ENCODE measurements around the gene DMRTC2. TPM values are rescaled to one million over a fixed set of nuclear protein-coding genes. Genes with fewer than 3 reads are reported as not detected.

DMRTC2 gene
- total and polyA plus RNA-seq, 2 of the 13 experiments (the other 11 are each of a cell fraction or from before 2014, with no cell fraction given), result not detected

DNA sequence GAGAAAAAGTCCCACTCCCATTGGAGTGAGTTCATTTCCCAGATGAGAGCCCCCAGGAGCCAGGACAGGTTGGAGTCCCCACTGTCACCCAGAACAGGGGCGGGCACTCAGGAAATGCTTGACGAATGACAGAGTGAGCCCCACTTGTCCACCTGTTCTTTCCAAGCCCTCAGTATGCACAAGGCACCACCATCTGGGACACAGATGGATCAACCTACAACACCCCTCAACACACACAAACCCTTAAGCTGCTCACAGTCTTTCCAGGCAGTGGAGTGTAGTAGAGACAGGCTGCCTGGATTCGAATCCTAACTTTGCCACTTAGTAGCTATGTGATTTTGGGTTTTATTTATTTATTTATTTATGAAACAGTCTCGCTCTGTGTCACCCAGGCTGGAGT is 46.1 kb downstream of the DMRTC2 start:
- 94% methylated on average over 4 of the region's 4 CpGs for WGBS (ENCODE audit: low lambda C conversion rate)
- no peaks in the 10 kb centered on the region for H3K27me3 ChIP-seq (ENCODE audit: control insufficient read depth in 1 of 2, insufficient read depth in 2 of 2, low read length in 2 of 2)
- H3K4me2 ChIP-seq (ENCODE audit: low read depth, low read length), result no peak overlapping the region
- in situ Hi-C loops (cut with HindIII; ENCODE audit: extremely low pct_ligation_motif_present, low pct_unique_long_range_greater_than_20kb), result no loop called here
- ChIA-PET POLR2A (no interaction called here), CTCF (ENCODE audit: low intra/inter-chr PET ratio, low total read pairs) (no interaction called here)
- H3K9ac ChIP-seq (ENCODE audit: insufficient read depth, low read depth, low read length), result no peak overlapping the region
- no peak overlapping the region for H3K4me3 ChIP-seq (replicated peaks in 1 of 3; ENCODE audit: insufficient read depth in 1 of 3, low read depth in 2 of 3, low read length in 3 of 3)
- H2AFZ ChIP-seq (ENCODE audit: low read length), result no peak overlapping the region
- intact Hi-C loops (cut with micrococcal nuclease; ENCODE audit: unreplicated experiment), result no loop called here
- H3K27ac ChIP-seq (ENCODE audit: extremely low read length, insufficient read depth, low read length), result no peak overlapping the region
- DNase-seq (ENCODE audit: low spot score) (no peak), ATAC-seq (no peak), FAIRE-seq (no peak)
- peaks cover 12% of the 10 kb centered on the region for H3K79me2 ChIP-seq (ENCODE audit: insufficient read depth, low read length)
- peaks cover 35% of the 10 kb centered on the region for H3K4me1 ChIP-seq (ENCODE audit: insufficient read depth, low read length)
- no peaks in the 10 kb centered on the region for H4K20me1 ChIP-seq (ENCODE audit: insufficient read depth, low read length)
- H3K9me3 ChIP-seq (ENCODE audit: low read length), result no peaks in the 10 kb centered on the region
- no TSS peak for BruUV-seq (replicated peaks)
- peaks cover 10 to 26% of the 10 kb centered on the region in 2 experiments for H3K36me3 ChIP-seq (replicated peaks in 1 of 2; ENCODE audit: control insufficient read depth in 1 of 2, insufficient read depth in 2 of 2, low read length in 2 of 2)
- no peak for TF ChIP-seq ZUFSP (CRISPR knock-in tag; IDR thresholded peaks at IDR 0.05; ENCODE audit: borderline replicate concordance)
- TF ChIP-seq ZMYM4 (CRISPR knock-in tag; IDR thresholded peaks at IDR 0.05), result no peak
- TF ChIP-seq ZNF577 (CRISPR knock-in tag; IDR thresholded peaks at IDR 0.05; ENCODE audit: borderline replicate concordance, low read depth), result no peak
- TF ChIP-seq, protein P1, sequence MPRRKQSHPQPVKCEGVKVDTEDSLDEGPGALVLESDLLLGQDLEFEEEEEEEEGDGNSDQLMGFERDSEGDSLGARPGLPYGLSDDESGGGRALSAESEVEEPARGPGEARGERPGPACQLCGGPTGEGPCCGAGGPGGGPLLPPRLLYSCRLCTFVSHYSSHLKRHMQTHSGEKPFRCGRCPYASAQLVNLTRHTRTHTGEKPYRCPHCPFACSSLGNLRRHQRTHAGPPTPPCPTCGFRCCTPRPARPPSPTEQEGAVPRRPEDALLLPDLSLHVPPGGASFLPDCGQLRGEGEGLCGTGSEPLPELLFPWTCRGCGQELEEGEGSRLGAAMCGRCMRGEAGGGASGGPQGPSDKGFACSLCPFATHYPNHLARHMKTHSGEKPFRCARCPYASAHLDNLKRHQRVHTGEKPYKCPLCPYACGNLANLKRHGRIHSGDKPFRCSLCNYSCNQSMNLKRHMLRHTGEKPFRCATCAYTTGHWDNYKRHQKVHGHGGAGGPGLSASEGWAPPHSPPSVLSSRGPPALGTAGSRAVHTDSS (CRISPR knock-in tag; conservative IDR thresholded peaks at IDR 0.05), result no peak
- no peak for TF ChIP-seq NFAT5 (CRISPR knock-in tag; IDR thresholded peaks at IDR 0.05)
- no peak for TF ChIP-seq ZNF234 (CRISPR knock-in tag; conservative IDR thresholded peaks at IDR 0.05)
- TF ChIP-seq KAT2B (IDR thresholded peaks at IDR 0.05; ENCODE audit: borderline replicate concordance, low read depth, low read length), result no peak
- TF ChIP-seq ARNT (IDR thresholded peaks at IDR 0.05), result no peak
- TF ChIP-seq FLYWCH1 (CRISPR knock-in tag; IDR thresholded peaks at IDR 0.05), result no peak
- TF ChIP-seq KLF12 (CRISPR knock-in tag; IDR thresholded peaks at IDR 0.05; ENCODE audit: borderline replicate concordance), result no peak
- TF ChIP-seq RBFOX2 (IDR thresholded peaks at IDR 0.05; ENCODE audit: low read depth, low read length), result no peak
- no peak for TF ChIP-seq ZNF790 (CRISPR knock-in tag; IDR thresholded peaks at IDR 0.05; ENCODE audit: borderline replicate concordance)
- TF ChIP-seq ZNF883 (CRISPR knock-in tag; IDR thresholded peaks at IDR 0.05; ENCODE audit: not compliant biosample characterization), result no peak
- TF ChIP-seq, protein P2, sequence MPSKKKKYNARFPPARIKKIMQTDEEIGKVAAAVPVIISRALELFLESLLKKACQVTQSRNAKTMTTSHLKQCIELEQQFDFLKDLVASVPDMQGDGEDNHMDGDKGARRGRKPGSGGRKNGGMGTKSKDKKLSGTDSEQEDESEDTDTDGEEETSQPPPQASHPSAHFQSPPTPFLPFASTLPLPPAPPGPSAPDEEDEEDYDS (CRISPR knock-in tag; IDR thresholded peaks at IDR 0.05), result no peak
- no peak for TF ChIP-seq SMC3 (IDR thresholded peaks at IDR 0.05; ENCODE audit: low read length)
- TF ChIP-seq ZSCAN31 (CRISPR knock-in tag; IDR thresholded peaks at IDR 0.05; ENCODE audit: low read depth), result no peak
- no peak for TF ChIP-seq SOX13 (IDR thresholded peaks at IDR 0.05)
- TF ChIP-seq SOX13 (CRISPR knock-in tag; conservative IDR thresholded peaks at IDR 0.05 in 1 of 2, IDR thresholded peaks at IDR 0.05 in 1 of 2), result no peak
